GM19238 (cell line): ENCODE results near the gene RAB36.

Source experiments
- DNase-seq: peaks from one replicate; pipeline ENCODE4 v3.0.0; 2011; ENCODE audit warnings: low spot score; ENCODE audit not compliant: insufficient read length

Gene RAB36

DNA sequence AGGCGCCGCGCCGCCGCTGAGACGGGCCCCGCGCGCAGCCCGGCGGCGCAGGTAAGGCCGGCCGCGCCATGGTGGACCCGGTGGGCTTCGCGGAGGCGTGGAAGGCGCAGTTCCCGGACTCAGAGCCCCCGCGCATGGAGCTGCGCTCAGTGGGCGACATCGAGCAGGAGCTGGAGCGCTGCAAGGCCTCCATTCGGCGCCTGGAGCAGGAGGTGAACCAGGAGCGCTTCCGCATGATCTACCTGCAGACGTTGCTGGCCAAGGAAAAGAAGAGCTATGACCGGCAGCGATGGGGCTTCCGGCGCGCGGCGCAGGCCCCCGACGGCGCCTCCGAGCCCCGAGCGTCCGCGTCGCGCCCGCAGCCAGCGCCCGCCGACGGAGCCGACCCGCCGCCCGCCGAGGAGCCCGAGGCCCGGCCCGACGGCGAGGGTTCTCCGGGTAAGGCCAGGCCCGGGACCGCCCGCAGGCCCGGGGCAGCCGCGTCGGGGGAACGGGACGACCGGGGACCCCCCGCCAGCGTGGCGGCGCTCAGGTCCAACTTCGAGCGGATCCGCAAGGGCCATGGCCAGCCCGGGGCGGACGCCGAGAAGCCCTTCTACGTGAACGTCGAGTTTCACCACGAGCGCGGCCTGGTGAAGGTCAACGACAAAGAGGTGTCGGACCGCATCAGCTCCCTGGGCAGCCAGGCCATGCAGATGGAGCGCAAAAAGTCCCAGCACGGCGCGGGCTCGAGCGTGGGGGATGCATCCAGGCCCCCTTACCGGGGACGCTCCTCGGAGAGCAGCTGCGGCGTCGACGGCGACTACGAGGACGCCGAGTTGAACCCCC lies 35.8 kb downstream of the RAB36 start:
- DNase-seq = no peak

DNA sequence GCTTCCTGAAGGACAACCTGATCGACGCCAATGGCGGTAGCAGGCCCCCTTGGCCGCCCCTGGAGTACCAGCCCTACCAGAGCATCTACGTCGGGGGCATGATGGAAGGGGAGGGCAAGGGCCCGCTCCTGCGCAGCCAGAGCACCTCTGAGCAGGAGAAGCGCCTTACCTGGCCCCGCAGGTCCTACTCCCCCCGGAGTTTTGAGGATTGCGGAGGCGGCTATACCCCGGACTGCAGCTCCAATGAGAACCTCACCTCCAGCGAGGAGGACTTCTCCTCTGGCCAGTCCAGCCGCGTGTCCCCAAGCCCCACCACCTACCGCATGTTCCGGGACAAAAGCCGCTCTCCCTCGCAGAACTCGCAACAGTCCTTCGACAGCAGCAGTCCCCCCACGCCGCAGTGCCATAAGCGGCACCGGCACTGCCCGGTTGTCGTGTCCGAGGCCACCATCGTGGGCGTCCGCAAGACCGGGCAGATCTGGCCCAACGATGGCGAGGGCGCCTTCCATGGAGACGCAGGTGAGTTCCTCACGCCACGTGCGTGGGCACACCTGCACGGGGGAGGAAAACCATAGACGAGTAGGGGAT lies 36.5 kb downstream of the RAB36 start:
- DNase-seq = no peak

DNA sequence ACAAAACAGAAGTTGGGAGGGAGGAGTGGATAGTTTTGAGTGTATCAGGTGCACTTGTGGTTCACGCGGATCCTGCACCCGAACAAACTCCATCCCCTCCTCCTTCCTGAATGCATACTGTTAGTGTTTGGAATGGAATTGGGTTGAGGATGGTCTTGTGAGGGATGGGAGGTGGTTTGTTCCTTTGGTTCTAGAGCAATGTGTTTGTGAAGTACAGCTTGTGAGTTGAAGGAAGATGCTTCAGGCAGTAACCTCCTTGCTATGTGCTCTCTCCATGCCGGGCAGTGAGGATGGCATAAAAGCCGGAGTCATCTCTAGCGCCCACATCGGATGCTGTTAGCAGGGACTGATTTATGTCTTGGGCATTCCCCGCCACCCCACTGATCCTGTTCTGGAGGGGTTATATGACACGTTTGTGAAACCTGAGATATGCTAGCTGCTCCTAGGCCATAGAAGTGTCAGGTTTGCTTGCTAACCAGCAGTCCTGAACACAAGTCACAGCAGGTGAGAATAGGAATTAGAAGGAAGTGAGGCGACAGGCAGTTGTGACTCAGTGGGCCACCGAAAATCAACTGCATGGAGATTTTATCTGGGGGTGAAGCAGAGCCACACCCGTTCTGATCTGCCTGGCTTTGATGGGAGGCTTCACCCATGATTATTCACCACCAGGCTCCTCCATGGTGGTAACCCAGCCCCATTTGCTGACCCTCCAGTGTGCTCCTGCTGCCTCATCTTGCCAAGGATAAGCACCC lies 37.2 kb downstream of the RAB36 start:
- DNase-seq = no peak

DNA sequence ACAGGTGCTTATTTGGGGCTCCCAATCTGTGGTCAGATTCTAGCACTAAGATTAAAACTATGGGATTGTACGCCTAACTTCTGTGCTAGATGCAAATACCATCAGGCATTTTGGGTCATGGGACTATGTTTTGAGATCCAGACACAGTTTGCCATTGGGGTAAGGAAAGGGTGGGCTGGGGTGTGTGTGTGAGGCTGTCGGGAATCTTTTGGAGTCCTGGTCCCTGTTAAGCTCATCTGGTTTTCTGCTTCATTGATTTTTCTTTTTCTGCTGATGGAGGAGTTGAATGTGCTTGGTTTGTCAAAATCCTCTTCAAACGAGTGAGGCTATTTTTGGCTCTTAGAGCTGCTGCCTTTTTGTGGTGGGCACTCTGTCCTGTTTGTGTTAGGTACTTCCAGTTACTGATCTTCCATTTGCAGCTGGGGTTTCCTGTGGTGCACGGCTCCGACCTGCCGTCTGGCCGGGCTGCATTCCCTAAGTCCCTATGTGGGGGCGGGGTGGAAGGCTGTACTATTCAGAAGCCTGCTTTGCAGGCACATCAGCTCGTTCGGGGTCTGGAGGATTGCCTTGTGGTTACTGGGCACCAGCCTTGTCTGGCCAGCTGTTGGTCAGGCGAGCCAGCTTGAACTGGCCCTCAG lies 37.9 kb downstream of the RAB36 start:
- no peak for DNase-seq

DNA sequence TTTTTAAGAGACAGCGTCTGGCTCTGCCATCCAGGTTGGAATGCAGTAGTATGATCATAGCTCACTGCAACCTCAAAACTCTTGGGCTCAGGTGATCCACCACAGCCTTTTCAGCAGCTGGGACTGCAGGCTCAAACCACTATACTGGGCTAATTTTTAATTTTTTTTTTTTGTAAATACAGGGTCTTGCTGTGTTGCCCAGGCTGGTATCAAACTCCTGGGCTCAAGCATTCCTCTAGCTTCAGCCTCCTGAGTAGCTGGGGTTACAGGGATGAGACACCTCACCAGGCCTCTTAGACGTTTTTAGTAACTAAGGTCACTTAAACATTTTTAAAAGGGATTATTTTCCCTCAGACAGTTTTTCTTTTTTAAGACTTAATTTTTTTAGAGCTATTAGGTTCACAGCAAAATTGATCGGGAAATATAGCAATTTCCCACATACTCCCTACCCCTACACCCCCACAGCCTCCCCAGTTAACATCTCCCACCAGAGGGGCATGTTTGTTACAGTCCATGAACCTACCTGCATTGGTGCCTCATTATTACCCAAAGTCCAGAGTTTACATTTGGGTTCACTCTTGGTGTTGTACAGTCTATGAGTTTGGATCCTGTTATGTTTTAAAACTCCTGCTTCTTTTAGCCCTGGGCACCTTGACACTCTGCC lies 39.0 kb downstream of the RAB36 start:
- no peak for DNase-seq

DNA sequence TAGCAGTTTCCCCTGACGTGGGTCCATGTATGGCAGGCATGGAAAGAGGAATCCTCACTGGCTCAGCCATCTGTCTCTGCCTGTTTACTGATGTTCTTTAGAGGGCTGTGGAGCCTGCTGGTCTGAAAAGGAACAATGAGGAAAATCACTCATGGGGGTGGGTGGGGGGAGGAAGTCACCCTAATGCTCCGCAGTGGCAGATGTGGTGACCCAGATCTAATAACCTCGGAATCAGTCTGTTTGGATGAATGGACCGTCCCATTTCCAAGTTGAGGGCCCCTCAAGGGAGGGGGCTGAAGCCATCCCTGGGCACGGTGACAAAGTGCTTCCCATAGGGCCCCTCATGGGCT lies 39.5 kb downstream of the RAB36 start:
- no peak for DNase-seq

DNA sequence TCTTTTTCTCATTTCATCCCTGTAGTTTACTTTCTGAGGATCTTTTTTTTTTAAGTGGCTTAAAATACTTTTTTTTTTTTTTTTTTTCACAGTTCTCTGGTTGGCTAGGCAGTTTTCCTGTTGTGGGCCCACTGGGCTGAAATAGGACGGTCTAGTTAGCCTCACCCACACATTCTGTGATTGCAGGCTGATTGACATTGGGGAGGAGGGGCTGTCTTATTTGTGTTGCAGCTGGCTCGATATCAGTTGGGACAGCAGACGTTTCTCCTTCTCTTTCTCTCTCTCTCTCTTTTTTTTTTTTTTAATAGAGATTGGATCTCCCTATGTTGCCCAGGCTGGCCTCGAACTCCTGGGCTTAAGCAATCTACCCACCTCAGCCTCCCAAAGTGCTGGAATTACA lies 41.9 kb downstream of the RAB36 start:
- no peak for DNase-seq

DNA sequence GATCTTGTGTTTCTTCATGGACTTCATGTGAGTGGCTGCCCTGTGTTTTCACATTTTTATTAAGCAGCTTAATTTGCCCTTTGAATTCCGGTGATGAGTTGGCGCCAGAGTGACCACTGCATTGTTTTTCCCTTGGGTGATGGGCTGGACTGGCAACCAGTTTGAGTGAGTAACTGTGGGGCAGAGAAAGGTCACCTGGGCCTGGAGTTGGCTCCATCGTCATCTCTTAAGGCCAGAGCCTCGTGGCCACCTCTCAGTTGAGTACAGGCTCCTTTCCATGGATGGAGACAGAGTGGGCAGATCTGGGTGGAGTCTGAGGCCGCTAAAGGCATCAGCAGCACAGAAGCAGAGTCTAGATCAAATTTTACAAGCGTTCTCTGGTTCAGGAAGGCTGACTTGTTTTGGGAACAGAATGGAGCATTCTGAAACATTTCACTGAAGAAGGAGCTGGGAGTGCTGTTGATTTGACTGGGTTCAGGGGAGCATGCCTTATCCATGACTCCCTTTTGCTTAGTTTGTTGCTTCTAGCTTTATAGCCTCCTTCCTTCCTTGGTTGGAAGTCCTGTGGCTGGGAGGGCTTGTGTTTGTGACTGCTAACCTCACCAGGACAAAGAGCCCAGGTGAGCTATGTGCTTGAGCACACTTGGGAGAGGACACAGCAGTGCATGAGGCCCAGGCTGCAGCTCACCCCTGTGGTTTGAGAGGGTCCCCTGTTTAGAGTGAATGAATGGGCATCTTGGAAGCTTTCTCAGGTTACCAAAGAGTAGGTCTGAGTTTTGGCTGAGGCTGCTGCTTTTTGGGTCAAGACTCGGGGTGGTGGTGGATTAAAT lies 42.8 kb downstream of the RAB36 start:
- no peak for DNase-seq

DNA sequence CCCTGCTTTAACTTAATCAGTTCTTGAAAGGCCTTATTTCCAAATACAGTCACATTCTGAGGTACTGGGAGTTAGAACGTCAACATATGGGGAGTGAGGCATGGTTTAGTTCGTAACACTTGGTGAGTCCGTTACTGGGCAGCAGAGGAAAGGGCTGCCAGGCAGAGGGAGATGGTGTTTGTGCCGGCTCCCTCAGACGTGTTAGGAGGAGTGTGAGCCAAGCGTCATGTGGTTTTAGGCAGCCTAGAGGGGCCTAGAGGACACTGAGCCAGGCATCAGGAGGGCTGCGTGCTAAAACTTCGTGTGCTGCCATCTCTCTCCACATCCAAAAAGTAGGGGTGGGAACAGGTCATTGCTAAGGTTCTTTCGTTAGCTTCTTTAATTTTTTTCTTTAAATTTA lies 45.2 kb downstream of the RAB36 start:
- DNase-seq = no peak

DNA sequence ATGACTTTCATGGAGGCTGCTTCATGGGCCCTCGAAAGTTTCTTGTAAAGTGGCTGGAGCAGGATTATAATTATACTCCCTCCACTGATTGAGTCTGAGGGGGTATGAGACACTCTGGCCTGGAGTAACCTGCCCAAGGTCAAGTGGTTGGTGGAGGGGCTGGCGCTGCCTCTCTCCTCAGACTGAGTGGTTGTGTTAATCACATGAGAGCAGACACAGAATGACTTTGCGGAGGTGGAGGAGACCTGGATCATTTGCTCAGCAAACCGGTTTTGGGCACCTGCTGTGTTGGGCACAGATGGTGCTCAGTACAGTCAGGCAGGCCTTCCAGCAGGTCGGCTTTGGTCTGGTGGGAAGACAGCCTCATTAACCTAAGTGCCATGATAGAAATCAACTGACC lies 46.9 kb downstream of the RAB36 start:
- DNase-seq = no peak

DNA sequence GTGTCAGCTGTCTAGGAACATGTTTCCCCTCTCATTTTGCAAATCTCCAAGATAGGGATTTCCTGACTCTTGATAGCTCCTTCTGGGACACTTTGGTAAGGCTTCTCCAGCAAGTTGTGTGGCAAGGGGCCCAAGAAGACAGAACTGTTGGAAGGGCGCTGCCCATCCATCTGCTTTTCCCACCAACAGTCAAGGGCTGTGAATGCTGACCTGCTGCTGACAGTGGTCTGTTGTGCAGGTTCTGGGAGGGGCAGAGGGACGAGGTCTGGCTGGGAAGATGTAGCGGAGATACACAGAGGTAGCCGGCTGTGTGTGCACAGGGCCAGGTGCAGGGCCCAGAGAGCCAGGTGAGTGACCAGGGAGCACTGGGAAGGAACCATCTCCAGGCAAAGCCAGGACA lies 47.3 kb downstream of the RAB36 start:
- DNase-seq = no peak

DNA sequence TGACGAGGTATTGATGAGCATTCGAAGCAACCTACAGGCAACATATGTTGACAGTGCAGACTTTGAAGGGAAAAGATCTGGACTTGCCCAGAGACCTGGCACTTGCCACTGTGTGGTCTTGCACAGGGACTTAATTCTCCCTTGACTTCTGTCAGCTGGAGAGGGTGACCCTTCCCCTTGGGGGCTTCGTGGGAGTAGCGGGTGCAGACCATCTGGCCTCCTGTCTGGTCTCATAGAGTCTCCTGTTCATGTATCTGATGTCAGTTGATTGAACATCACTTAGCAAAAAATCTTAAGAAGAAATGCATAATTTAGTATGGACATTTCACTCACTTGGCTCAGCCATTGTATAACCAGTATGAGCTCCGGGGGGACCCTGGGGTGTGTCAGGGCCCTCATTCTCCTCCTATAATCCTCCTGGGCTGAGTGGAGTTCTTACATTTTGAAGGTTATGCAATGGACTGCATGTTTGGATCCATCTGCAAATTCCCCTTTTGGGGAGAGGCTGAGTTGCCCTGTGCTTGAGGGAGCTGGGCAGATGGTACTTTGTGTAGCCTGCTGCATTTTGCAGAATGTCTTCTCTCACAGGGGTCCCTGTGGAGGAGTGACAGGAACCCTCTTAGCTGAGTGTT lies 48.0 kb downstream of the RAB36 start:
- no peak for DNase-seq

DNA sequence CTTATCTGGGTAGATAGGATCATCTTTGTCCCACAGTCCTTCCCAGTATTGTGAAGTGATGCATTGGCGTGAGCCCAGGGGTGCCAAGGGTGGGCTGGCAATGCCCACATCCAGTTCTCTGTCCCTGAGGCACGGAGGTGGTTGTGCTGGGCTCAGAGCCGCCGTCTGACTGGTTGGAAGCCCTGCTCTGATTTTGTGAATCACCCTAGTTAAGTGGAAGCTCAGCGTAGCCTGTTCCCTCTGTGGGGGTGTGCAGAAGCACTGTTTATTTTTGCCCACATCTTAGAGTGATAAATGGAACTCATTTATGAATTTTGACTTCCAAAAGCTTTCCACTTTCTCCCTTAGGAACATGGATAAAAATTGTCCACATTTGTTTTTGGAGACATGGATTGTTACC lies 48.6 kb downstream of the RAB36 start:
- DNase-seq = no peak

DNA sequence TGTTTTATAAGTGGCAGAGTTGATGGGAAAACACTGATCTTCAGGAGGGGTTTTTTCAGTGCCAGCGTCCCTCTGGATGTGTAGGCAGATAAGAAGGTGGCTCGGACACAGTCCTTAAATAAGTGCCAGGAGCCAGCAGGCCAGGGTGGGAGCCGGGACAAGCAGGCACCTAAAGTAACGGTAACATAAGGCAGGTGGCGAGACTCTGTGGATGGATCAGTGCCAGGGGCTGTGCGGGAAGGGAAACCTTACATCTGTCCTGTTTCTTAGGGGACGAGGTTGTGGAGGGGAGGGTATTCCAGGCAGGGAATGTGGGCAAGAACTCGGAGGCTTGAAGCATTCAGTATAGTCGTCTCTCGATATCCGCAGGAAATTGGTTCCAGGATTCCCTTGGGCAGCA lies 50.9 kb downstream of the RAB36 start:
- no peak for DNase-seq

DNA sequence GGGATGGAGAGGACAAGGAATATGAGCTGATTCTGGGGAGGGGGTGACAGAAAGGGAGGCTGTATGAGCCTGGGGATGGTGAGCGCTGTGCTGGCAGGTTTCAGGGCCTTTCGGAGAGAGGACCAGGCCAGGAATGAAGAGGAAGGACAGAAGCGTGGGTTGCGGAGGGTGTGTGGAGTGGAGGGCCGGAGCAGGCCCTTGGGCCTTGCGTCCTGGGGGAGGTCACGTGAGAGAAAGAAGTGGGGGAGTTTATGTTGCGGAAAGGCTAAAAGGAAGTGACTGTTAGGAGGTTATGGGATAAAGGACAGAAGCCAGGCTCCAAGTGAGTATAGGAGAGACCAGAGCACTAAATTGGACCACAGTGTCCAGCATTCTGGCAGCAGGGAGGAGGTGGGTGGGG lies 52.6 kb downstream of the RAB36 start:
- no peak for DNase-seq

DNA sequence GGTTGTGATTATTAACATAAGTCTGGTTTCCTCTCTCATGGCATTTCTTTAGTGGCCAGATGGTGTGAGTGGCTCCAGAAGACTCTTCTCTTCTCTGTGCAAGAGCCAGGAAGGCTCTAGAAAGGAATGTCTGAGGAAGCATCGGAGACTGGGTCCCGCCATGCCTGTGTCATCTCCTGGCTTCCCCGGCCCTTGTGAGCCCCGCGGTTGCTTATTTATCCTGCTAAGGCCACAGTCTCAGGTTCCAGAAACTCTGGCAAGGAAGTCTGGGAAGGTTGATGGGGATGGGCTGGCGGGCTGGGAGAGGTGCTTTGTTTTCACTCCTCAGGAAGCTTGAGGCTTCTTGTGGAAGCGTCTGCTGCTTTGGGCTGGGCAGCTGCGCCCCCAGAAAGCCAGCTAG lies 53.9 kb downstream of the RAB36 start:
- no peak for DNase-seq

DNA sequence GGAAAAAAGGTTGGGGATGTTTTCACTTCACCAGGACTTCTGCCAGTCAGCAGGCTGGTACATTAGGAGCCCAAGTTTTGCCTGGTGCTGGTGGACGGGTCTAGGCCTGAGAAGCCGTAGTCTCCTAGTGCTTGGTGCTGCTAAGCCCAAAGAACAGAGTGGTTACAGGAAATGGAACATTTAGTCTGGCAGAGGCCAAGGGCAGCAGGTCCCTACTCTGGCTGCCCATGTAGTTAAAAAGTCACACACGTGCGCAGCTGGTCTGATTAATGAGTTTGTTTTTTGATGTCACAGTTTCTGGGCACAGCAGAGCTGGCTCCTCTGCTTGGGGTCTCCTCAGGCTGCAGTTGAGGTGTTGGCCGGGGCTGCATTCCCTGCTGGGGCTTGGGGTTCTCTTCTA lies 55.6 kb downstream of the RAB36 start:
- no peak for DNase-seq

DNA sequence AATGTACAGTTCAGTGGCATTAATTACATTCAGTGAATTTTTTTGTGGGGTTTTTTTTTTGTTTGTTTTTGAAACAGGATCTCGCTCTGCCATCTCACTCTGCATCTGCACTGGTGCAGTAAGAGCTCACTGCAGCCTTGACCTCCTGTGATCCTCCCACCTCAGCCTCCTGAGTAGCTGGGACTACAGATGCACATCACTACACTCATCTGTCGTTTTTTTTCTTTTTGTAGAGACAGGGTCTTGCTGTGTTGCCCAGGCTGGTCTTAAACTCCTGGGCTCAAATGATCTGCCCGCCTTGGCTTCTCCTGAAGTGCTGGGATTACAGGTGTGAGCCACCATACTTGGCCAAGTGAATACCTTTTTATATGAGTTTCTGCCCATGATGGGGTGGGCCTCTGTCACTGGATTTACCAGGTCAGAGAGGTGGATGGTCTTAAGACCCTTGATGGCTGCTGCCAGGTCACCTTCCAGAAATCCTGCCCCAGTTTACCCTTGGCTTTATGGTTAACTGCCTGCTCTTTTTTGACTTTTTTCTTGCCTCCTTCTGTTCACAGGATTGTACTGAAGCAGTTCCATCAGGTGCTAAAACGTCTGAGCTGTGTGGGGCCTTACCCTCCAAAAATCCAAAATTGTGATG lies 57.7 kb downstream of the RAB36 start:
- DNase-seq = no peak

DNA sequence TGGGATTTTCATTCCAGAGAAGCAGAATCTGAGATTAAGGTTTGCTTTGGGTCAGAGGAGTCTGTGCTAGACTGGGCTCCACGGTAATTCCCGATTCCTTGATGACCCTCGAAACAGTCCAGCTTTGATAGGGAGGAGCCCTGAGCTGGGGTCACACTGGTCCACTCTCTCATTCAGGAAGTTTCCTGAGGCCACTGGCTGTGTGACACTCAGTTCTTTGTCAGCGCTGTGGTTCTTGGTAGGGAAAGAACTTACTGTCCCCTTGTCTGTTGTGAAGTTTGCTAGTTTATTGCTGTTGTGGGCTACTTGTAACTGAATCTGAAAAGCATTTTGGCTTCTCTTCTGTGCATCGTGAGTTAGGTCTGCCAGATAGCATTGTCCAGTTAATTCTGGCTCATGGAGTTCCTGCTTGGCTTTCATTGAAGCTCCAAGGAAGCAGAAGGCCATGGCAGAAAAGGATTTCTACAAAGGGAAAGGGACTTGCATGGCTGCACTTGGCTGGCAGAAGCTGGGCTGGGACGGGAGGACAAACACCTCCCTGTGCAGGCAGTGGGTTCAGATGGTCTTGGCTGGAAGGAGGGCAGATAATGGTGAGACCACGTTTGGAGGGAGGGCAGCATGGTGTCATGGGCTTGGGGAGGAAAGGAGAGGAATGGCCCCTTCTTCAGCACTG lies 58.3 kb downstream of the RAB36 start:
- no peak for DNase-seq
